ENCODE measurements around the gene TBC1D30.

TBC1D30 gene

DNA sequence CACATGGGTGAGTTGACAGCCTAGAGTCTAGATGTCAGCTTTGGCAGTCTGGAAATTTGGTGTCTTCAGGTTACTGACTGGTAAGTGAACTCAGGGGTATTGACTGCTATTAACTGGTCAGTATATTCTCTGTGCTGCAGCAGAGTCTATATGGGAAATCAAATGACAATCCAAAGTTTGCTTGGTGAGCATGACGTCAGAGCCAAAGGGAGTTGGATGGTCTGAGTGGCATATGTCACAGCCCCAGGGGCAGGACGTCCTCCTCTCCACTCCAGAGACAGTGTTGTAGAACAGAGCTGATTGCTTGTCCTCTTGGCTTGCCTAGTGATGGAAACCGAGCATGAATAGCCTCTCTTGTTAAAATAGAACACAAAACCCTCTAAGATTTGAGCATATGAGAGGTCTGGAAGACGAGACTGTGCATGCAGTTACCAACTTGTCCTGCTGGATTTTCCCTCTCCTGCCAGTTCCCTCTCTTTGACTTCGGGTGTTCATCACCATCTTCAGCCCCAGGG, 3.3 kb upstream of the TBC1D30 start:
- TF ChIP-seq, protein P1, sequence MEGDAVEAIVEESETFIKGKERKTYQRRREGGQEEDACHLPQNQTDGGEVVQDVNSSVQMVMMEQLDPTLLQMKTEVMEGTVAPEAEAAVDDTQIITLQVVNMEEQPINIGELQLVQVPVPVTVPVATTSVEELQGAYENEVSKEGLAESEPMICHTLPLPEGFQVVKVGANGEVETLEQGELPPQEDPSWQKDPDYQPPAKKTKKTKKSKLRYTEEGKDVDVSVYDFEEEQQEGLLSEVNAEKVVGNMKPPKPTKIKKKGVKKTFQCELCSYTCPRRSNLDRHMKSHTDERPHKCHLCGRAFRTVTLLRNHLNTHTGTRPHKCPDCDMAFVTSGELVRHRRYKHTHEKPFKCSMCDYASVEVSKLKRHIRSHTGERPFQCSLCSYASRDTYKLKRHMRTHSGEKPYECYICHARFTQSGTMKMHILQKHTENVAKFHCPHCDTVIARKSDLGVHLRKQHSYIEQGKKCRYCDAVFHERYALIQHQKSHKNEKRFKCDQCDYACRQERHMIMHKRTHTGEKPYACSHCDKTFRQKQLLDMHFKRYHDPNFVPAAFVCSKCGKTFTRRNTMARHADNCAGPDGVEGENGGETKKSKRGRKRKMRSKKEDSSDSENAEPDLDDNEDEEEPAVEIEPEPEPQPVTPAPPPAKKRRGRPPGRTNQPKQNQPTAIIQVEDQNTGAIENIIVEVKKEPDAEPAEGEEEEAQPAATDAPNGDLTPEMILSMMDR (conservative IDR thresholded peaks at IDR 0.05) = no peak
- TF ChIP-seq ZFX (IDR thresholded peaks at IDR 0.05) = no peak

DNA sequence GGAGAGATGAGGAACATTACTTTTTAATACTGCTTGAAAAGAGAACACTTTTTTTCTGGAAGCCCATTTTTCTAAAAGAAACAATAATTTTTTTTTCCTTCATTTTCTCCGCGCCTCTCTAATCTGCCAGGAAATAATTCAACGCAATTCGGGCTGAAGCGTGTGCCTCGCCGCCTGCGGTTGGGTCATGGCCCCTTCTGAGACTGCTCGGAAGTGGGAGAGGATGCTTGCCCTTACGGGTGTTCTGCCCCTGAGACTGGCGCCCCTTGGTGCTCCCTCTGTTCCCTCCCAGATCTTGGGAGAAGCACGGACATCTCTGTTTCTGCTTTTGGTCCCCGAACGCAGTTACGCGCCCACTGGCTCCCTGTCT, 332 bp upstream of the TBC1D30 start:
- H3K27ac ChIP-seq = no peak overlapping the region
- TF ChIP-seq, protein P1 (conservative IDR thresholded peaks at IDR 0.05) = no peak
- no peak for TF ChIP-seq ZFX (IDR thresholded peaks at IDR 0.05)

More for the DNA sequence above, 3.3 kb upstream of the TBC1D30 start:
- H3K27ac ChIP-seq = peak overlapping the region; percentile 56; the same call in 1 of the 2 replicates

DNA sequence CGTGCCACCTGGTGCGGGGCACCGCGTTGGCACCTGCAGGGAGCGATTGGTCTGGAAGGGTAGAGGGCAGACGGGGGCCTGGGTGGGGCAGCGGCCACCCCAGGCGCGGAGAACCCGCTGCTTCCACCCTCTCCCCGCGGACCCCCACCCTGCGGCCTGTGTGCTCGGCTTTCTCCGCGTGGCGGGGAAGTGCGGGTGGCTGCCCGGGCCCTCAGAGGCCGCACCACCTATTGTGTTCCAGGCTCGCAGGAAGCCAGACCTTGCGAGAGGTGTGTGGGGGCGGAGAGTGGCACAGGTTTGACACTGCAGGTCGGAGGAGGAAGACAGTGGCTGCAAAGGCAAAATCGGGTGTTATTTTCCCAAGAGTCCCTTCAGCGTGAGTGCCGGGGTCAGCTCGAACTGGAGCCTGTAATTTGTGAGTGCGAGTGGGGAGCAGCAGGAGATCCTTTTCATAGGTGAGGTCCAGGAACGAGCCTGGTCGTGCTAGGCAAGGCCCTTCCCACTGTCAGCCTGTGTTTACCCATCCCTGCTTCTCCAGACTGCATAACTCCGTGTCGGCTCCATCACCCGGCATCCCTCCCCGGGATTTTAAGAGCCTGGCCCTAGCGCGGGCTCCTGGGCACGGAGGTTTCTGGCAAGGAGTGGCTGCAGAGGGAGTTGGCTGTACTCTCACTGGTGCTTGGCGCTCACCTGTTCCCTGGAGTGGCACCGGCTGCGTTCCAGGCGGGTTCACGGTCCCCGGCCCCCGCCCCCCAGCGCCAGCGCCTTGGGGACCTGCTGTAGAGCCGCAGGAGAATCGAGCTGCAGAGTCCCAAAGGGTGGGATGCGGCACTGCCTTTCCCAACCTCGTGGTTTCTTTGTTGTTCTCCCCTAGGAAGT, 935 bp downstream of the TBC1D30 start:
- H3K27ac ChIP-seq = no peak overlapping the region
- TF ChIP-seq, protein P1 (conservative IDR thresholded peaks at IDR 0.05) = no peak
- TF ChIP-seq ZFX (IDR thresholded peaks at IDR 0.05) = no peak

DNA sequence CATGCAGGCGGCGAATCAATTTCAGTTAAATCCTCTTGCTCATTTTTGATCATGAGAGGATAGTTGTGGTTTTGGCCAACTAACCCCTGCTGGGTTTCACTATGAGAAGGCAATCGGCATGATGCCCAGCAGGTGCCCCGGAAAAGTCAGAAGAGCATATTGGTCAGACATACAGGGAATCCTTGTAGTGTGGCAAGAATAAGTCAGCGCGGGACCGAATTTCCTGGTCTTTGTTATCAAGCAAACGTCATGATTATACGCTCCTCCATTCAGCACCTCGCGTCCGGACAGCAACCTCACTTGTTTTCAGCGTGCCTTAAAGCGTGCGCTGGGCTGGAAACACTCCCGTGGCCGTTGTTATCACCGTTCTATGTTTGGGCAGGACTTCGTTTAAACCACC, 1.8 kb downstream of the TBC1D30 start:
- TF ChIP-seq, protein P1 (conservative IDR thresholded peaks at IDR 0.05) = no peak
- no peak for TF ChIP-seq ZFX (IDR thresholded peaks at IDR 0.05)
- no peak overlapping the region for H3K27ac ChIP-seq

DNA sequence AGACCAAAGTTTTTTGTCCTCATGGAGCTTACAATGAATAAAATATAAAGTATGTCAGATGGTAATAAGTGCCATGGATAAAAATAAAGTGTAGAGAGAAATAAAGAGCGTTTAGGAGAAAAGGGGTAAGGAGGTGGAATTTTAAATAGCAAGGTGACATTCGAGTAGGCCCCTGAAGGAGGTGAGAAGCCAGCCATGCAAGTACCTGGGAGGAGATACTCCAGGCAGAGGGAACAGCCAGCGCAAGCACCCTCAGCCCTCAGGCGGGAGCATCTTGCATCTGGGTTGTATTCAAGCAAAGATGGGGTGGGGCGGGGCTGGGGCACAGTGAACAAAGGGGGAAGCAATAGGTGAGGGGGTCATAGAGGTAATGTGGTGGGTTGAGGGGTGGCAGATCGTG, 4.3 kb downstream of the TBC1D30 start:
- no peak overlapping the region for H3K27ac ChIP-seq
- TF ChIP-seq, protein P1 (conservative IDR thresholded peaks at IDR 0.05) = no peak
- TF ChIP-seq ZFX (IDR thresholded peaks at IDR 0.05) = no peak

DNA sequence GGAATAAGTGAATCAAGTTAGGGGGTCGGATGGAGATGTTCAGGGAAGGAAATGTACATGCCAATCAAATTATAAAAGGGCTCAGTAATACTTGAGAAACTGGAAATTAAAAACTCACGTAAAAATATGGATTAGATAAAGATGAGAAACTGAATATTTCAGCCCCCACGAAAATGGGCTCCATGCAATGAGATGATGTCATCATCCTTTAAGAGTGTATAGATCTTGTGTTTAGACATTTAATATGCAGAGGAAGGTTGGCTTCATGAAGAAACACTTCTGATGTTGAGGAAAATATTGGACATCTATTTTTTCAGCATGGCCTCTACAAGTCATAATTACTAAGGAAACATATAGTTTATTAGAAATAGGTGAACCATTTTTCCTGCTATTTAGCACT, 9.5 kb downstream of the TBC1D30 start:
- H3K27ac ChIP-seq = no peak overlapping the region
- TF ChIP-seq, protein P1 (conservative IDR thresholded peaks at IDR 0.05) = no peak
- no peak for TF ChIP-seq ZFX (IDR thresholded peaks at IDR 0.05)

DNA sequence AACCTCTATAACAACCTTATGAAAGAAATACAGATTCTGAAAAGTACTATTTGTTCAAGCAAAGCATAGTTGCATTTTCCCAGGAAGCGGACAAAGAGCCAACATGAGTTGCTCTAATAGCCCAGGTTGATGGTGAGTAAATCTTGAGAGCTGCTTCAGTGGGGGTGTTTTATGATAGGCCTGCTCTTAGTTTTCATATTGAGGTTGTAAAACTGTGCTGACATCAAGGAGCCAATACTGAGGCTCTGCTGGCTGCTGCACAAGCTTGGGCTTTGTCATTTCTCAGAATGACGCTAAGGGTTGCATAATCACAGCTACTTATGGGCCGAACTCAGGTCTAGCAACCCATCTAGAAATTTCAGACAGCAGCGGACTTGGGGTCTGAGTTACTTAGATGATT, 11.5 kb downstream of the TBC1D30 start:
- TF ChIP-seq ZFX (IDR thresholded peaks at IDR 0.05) = no peak
- TF ChIP-seq, protein P1 (conservative IDR thresholded peaks at IDR 0.05) = no peak

More for the DNA sequence above, 11.5 kb downstream of the TBC1D30 start:
- H3K27ac ChIP-seq = peak overlapping the region; percentile 54; the same call in 1 of the 2 replicates
